OCI-LY3 (cell line): ENCODE results near the gene BLOC1S1.

Experiments
- H2AFZ ChIP-seq: fragments of 200-600, 300-600 bp; shearing (Covaris generic); 2 replicates; pipeline ENCODE4 v1.6.0; 2014; ENCODE audit warnings: antibody characterized with exemption, low read depth, low read length
- H3K27ac ChIP-seq: fragments of 200-600, 300-600 bp; sonication (generic); 2 replicates; pipeline ENCODE4 v1.5.1; 2014; ENCODE audit warnings: mild to moderate bottlenecking, low read length, moderate library complexity, mixed read lengths
- H3K27me3 ChIP-seq: fragments of 200-600, 300-600 bp; sonication (generic); 2 replicates; pipeline ENCODE4 v1.6.1; 2014; ENCODE audit warnings: low read depth, low read length, mixed read lengths
- H3K36me3 ChIP-seq: fragments of 200-600, 300-600 bp; sonication (generic); replicated peaks from 2 replicates; pipeline ENCODE3; 2014; ENCODE audit warnings: low read depth, low read length, mixed read lengths
- H3K4me1 ChIP-seq: fragments of 300-600, 200-600 bp; sonication (generic); 2 replicates; pipeline ENCODE4 v1.6.1; 2014; ENCODE audit warnings: low read length, mixed read lengths
- H3K4me2 ChIP-seq: fragments of 200-600, 300-600 bp; sonication (generic); 2 replicates; pipeline ENCODE4 v1.6.1; 2014; ENCODE audit warnings: low read length, mixed read lengths
- H3K4me3 ChIP-seq: fragments of 300-600, 200-600 bp; sonication (generic); 2 replicates; pipeline ENCODE4 v1.5.1; 2014; ENCODE audit warnings: antibody characterized with exemption, mild to moderate bottlenecking, low read length, moderate library complexity
- H3K79me2 ChIP-seq: fragments of 300-600, 200-600 bp; shearing (Covaris generic); 2 replicates; pipeline ENCODE4 v1.6.1; 2014; ENCODE audit warnings: mild to moderate bottlenecking, low read length, mixed read lengths
- H3K9ac ChIP-seq: fragments of 300-600, 200-600 bp; shearing (Covaris generic); 2 replicates; pipeline ENCODE4 v1.6.0; 2014; ENCODE audit warnings: mild to moderate bottlenecking, low read length, moderate library complexity
- H3K9me3 ChIP-seq: fragments of 200-600, 300-600 bp; shearing (Covaris generic); 2 replicates; pipeline ENCODE4 v1.6.1; 2014; ENCODE audit warnings: low read length, mixed read lengths; ENCODE audit not compliant: insufficient read depth
- H4K20me1 ChIP-seq: fragments of 200-600, 300-600 bp; sonication (generic); 2 replicates; pipeline ENCODE4 v1.6.1; 2016; ENCODE audit warnings: low read length, mixed read lengths; ENCODE audit not compliant: insufficient read depth
- CTCF ChIP-seq: fragments of 200-600, 300-600 bp; sonication (generic); IDR thresholded peaks from 2 replicates; pipeline ENCODE4 v1.5.1; 2014; ENCODE audit warnings: antibody characterized with exemption, low read length, low read depth
- EZH2phosphoT487 ChIP-seq: fragments of 200-600 bp; shearing (Covaris generic); IDR thresholded peaks from 2 replicates; pipeline ENCODE4 v1.6.1; 2018; ENCODE audit warnings: antibody characterized with exemption, mixed run types, low read depth

BLOC1S1 gene

GRCh38 chr12:55722948-55723347 lies 7.1 kb downstream of the BLOC1S1 start:
- TF ChIP-seq CTCF (no peak), EZH2phosphoT487 (no peak)
- Histone ChIP-seq H3K9me3 (no peaks in the 10 kb centered on the region), H3K4me2 (no peak overlapping the region), H3K4me3 (no peak overlapping the region), H2AFZ (no peak overlapping the region), H4K20me1 (no peaks in the 10 kb centered on the region), H3K79me2 (peaks cover 9% of the 10 kb centered on the region), H3K27me3 (no peaks in the 10 kb centered on the region), H3K36me3 (peaks cover 7% of the 10 kb centered on the region), H3K27ac (no peak overlapping the region), H3K4me1 (peaks cover 8% of the 10 kb centered on the region), H3K9ac (no peak overlapping the region)

DNA sequence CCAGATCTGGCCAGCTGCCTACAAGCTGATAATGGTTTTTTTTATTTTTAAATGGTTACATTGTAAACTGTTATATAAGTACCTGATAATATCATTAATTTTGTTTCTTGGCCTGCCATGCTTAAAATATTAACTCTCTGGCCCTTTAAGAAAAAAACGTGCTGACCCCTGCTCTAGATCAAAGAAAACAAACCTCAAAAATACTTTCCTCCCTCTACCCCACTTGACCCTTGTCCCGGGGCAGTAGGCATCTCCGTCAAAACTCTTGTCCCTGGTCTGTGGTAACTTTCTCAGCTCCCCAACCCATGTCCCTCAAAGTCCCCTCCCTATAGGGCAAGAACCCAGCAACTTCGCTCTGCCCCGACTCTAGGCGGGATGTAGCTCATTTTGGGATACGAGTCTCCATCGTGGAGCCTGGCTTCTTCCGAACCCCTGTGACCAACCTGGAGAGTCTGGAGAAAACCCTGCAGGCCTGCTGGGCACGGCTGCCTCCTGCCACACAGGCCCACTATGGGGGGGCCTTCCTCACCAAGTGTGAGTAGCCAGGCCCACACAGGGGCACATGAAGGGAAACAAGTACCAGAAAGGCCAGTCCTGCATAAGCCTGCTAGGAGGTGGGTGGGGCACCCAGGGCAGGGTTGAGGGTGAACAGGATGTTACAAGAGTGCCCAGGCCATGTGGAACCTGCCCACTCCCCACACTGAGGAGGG lies 7.8 kb downstream of the BLOC1S1 start:
- Histone ChIP-seq H3K9ac (no peak overlapping the region), H3K4me1 (peaks cover 9% of the 10 kb centered on the region), H3K79me2 (peaks cover 13% of the 10 kb centered on the region), H3K27me3 (no peaks in the 10 kb centered on the region), H3K4me2 (no peak overlapping the region), H3K27ac (no peak overlapping the region), H3K36me3 (peaks cover 7% of the 10 kb centered on the region), H4K20me1 (no peaks in the 10 kb centered on the region), H3K9me3 (no peaks in the 10 kb centered on the region), H3K4me3 (no peak overlapping the region), H2AFZ (no peak overlapping the region)
- TF ChIP-seq EZH2phosphoT487 (no peak), CTCF (no peak)

DNA sequence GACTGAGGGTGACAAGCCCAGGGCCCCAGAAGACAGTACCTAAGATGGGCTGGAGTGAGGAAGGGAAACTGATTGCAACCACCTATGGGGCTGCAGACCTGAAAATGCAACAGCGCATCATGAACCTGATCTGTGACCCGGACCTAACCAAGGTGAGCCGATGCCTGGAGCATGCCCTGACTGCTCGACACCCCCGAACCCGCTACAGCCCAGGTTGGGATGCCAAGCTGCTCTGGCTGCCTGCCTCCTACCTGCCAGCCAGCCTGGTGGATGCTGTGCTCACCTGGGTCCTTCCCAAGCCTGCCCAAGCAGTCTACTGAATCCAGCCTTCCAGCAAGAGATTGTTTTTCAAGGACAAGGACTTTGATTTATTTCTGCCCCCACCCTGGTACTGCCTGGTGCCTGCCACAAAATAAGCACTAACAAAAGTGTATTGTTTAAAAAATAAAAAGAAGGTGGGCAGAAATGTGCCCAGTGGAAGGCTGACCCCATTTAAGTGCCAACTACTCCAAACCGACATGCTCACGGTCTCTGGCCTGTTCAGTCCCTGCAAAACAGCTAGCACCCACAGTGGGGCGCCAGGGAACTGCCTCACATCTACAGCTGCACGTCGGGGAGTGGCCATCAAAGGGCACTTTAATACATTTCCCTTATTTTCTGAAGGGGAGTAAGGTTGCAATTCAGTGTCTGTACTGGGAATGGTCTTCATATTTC lies 8.5 kb downstream of the BLOC1S1 start:
- Histone ChIP-seq H3K4me3 (no peak overlapping the region), H3K79me2 (peaks cover 13% of the 10 kb centered on the region), H3K27me3 (no peaks in the 10 kb centered on the region), H3K4me2 (no peak overlapping the region), H3K4me1 (peaks cover 9% of the 10 kb centered on the region), H3K27ac (no peak overlapping the region), H4K20me1 (no peaks in the 10 kb centered on the region), H2AFZ (no peak overlapping the region), H3K36me3 (peaks cover 7% of the 10 kb centered on the region), H3K9ac (no peak overlapping the region), H3K9me3 (no peaks in the 10 kb centered on the region)
- TF ChIP-seq CTCF (peak; percentile 62), EZH2phosphoT487 (no peak)

GRCh38 chr12:55724940-55725309 lies 9.1 kb downstream of the BLOC1S1 start:
- Histone ChIP-seq H3K4me1 (peaks cover 12% of the 10 kb centered on the region), H3K27ac (no peak overlapping the region)

More at GRCh38 chr12:55724940-55725309, 9.1 kb downstream of the BLOC1S1 start:
- no peaks in the 10 kb centered on the region for H3K27me3 ChIP-seq
- H3K4me2 ChIP-seq = no peak overlapping the region
- H3K79me2 ChIP-seq = peaks cover 13% of the 10 kb centered on the region
- TF ChIP-seq EZH2phosphoT487 = no peak
- no peak for TF ChIP-seq CTCF
- H3K4me3 ChIP-seq = no peak overlapping the region
- H2AFZ ChIP-seq = no peak overlapping the region
- peaks cover 7% of the 10 kb centered on the region for H3K36me3 ChIP-seq
- H4K20me1 ChIP-seq = no peaks in the 10 kb centered on the region
- H3K9ac ChIP-seq = no peak overlapping the region
- no peaks in the 10 kb centered on the region for H3K9me3 ChIP-seq
